Motor neuron (in vitro differentiated cells): ENCODE measurements around the gene VMO1. TPM values are rescaled to one million over a fixed set of nuclear protein-coding genes. Genes with fewer than 3 reads are reported as not detected.

Experiments
- ATAC-seq, 8 experiments: fragments of 200-7000 bp; cut with Tn5 transposase; replicated peaks in 6 of 8; 2 replicates each; pipeline ENCODE4 v1.8.0; 2021; ENCODE audit warnings: mild to moderate bottlenecking in 8 of 8, moderate library complexity in 8 of 8
- H3K27ac ChIP-seq, 2 donors: fragments of 250-450 bp; sonication (Bioruptor Pico); 2 replicates each; pipeline ENCODE4 v1.9.0; 2021; ENCODE audit warnings: antibody characterized with exemption in 2 of 2, mild to moderate bottlenecking in 2 of 2, moderate library complexity in 1 of 2
- H3K4me1 ChIP-seq, 2 donors: fragments of 250-450 bp; sonication (Bioruptor Pico); replicated peaks in 1 of 2; 2 replicates each; pipeline ENCODE4 v1.6.1; 2021; ENCODE audit warnings: antibody characterized with exemption in 2 of 2, mild to moderate bottlenecking in 2 of 2, moderate library complexity in 1 of 2
- H3K4me3 ChIP-seq, 5 donors: fragments of 250-450 bp; sonication (Bioruptor Pico); 2 replicates each; pipeline ENCODE4 v1.9.0; 2021; ENCODE audit warnings: antibody characterized with exemption in 5 of 5, mild to moderate bottlenecking in 5 of 5, moderate library complexity in 4 of 5
- WGBS, 10 experiments: fragments of 450-650 bp; shearing (Covaris generic); methylation state at CpG; one replicate each; pipeline ENCODE4 v1.0.0; 2022; 5-methylcytosine and 5-hydroxymethylcytosine counted together
- in situ Hi-C, 9 experiments: fragments of 400-800 bp; cut with MboI; loops; one replicate each; pipeline ENCODE4 v1.15.0; 2021; ENCODE audit warnings: low sequenced_read_pairs in 9 of 9, low pct_unique_long_range_greater_than_20kb in 2 of 9; ENCODE audit not compliant: unreplicated experiment in 9 of 9
- total RNA-seq, 8 experiments: library from RNA; unstranded; fragments of 300-600 nt; gene quantifications; 2 replicates each; pipeline versions ENCODE4 v1.2.3 to v1.2.4, GENCODE V29; 2022

VMO1 gene
- total RNA-seq, 8 experiments from 2014 or later, result 0.27 to 4.3 (median 1.5) TPM; not detected in 2

DNA sequence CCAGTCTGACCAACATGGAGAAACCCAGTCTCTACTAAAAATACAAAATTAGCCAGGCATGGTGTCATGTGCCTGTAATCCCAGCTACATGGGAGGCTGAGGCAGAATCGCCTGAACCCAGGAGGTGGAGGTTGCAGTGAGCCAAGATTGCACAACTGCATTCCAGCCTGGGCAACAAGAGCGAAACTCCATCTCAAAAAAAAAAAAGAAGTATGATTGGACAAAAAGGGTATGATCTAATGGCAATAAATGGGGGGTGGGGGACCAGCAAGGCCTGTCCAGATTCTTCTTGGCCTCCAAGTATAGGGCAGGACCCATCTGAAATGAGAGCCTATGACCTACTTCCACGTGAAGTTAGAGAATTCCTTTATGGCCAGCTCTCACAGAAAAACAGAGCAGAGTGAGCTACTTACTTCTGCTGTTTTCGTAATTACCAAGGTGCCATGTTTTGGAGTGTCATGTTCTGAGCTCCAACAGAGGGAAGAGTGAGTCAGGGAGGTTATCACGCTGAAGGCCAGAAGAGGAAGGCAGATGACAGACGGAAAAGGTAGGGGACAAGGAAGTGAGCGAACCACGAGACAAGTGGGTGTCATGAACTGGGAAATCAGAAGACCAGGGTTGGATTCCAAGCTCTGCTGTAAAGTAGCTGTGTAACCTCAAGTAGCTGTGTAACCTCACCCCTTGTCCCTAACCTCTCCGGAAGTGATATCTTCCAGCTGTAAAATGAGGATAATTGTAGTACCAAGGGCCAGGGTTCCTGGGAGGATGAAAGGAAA, 50.1 kb downstream of the VMO1 start:
- in situ Hi-C loops, result loop anchor here in 1 of 9 experiments (25.0 kb wide), 1 partner anchor 151 kb away; the partner anchor contains the start of gene C17orf107
- peaks cover 2 to 12% of the 10 kb centered on the region in 2 donors for H3K4me1 ChIP-seq
- 39 to 100% (median 71%) methylated on average over 1 to 9 of the region's 9 CpGs; no CpG with 5 or more reads in 2 of the 10 experiments for WGBS, 10 experiments
- no peak for ATAC-seq
- H3K4me3 ChIP-seq, result no peak overlapping the region
- H3K27ac ChIP-seq, result no peak overlapping the region

Other genes with a start within 250 kb of the VMO1 start
- gene MYBBP1A, start 231.0 kb downstream of the VMO1 start, total RNA-seq, result 100 to 1,000 TPM in 2 of 8 experiments, 10 to 100 TPM in 6; 25.8 to 111 (median 38.2) TPM
- under 1 TPM in 7 of 8 experiments, not detected in 1; 0.13 to 1.00 (median 0.20) TPM for gene GGT6, start 225.8 kb downstream of the VMO1 start, total RNA-seq
- gene SMTNL2, start 201.8 kb downstream of the VMO1 start, total RNA-seq, result 10 to 100 TPM in 1 of 8 experiments, 1 to 10 TPM in 3, under 1 TPM in 4; 0.20 to 13.5 (median 0.82) TPM
- 1,000 to 10,000 TPM in 3 of 8 experiments, 1 to 10 TPM in 1, under 1 TPM in 3, not detected in 1; 0.07 to 3,411 (median 2.2) TPM for gene ALOX15, start 144.7 kb downstream of the VMO1 start, total RNA-seq
- 10 to 100 TPM; 23.2 to 52.6 (median 42.7) TPM for gene PELP1, start 82.2 kb downstream of the VMO1 start, total RNA-seq
- gene ARRB2, start 75.7 kb downstream of the VMO1 start, total RNA-seq, result 10 to 100 TPM in 7 of 8 experiments, 1 to 10 TPM in 1; 7.0 to 37.9 (median 27.5) TPM
- 10 to 100 TPM; 16.4 to 38.7 (median 22.3) TPM for gene MED11, start 54.9 kb downstream of the VMO1 start, total RNA-seq
- gene ZMYND15, start 46.5 kb downstream of the VMO1 start, total RNA-seq, result 1 to 10 TPM in 1 of 8 experiments, under 1 TPM in 6, not detected in 1; 0.14 to 1.1 (median 0.51) TPM
- gene CXCL16, start 46.4 kb downstream of the VMO1 start, total RNA-seq, result 10 to 100 TPM in 2 of 8 experiments, 1 to 10 TPM in 3, under 1 TPM in 3; 0.46 to 10.8 (median 3.8) TPM
- gene TM4SF5, start 14.5 kb downstream of the VMO1 start, total RNA-seq, result not detected
- under 1 TPM in 3 of 8 experiments, not detected in 5; 0.27 to 0.71 (median 0.65) TPM for gene GLTPD2, start 2.6 kb upstream of the VMO1 start, total RNA-seq
- gene PSMB6, start 9.8 kb upstream of the VMO1 start, total RNA-seq, result 100 to 1,000 TPM; 112 to 215 (median 160) TPM
- 10 to 100 TPM in 4 of 8 experiments, 1 to 10 TPM in 4; 4.3 to 28.6 (median 11.4) TPM for gene PLD2, start 20.8 kb upstream of the VMO1 start, total RNA-seq
- gene MINK1, start 47.0 kb upstream of the VMO1 start, total RNA-seq, result 10 to 100 TPM; 15.1 to 44.9 (median 22.2) TPM
- gene C17orf107, start 113.2 kb upstream of the VMO1 start, total RNA-seq, result 10 to 100 TPM in 2 of 8 experiments, 1 to 10 TPM in 5, under 1 TPM in 1; 0.36 to 21.3 (median 3.4) TPM
- gene CHRNE, start 116.7 kb upstream of the VMO1 start, total RNA-seq, result 1 to 10 TPM in 3 of 8 experiments, under 1 TPM in 5; 0.21 to 2.3 (median 0.57) TPM
- gene GP1BA, start 145.9 kb upstream of the VMO1 start, total RNA-seq, result 1 to 10 TPM in 4 of 8 experiments, under 1 TPM in 4; 0.58 to 3.5 (median 0.94) TPM
- gene SLC25A11, start 153.7 kb upstream of the VMO1 start, total RNA-seq, result 100 to 1,000 TPM in 1 of 8 experiments, 10 to 100 TPM in 7; 36.1 to 100 (median 51.0) TPM
- gene RNF167, start 153.9 kb upstream of the VMO1 start, total RNA-seq, result 100 to 1,000 TPM in 3 of 8 experiments, 10 to 100 TPM in 5; 74.1 to 109 (median 89.5) TPM
- gene PFN1, start 162.2 kb upstream of the VMO1 start, total RNA-seq, result 100 to 1,000 TPM; 143 to 541 (median 257) TPM
- gene ENO3, start 164.8 kb upstream of the VMO1 start, total RNA-seq, result 10 to 100 TPM in 6 of 8 experiments, 1 to 10 TPM in 2; 5.4 to 36.5 (median 14.9) TPM
- 100 to 1,000 TPM in 1 of 8 experiments, 10 to 100 TPM in 7; 62.9 to 128 (median 87.9) TPM for gene SPAG7, start 181.5 kb upstream of the VMO1 start, total RNA-seq
- 10 to 100 TPM in 4 of 8 experiments, 1 to 10 TPM in 4; 6.2 to 36.9 (median 10.6) TPM for gene CAMTA2, start 201.3 kb upstream of the VMO1 start, total RNA-seq
- 1 to 10 TPM in 3 of 8 experiments, under 1 TPM in 5; 0.54 to 2.4 (median 0.78) TPM for gene INCA1, start 211.2 kb upstream of the VMO1 start, total RNA-seq
- 10 to 100 TPM in 4 of 8 experiments, 1 to 10 TPM in 4; 3.9 to 76.4 (median 16.4) TPM for gene KIF1C, start 211.6 kb upstream of the VMO1 start, total RNA-seq
- 1 to 10 TPM in 1 of 8 experiments, under 1 TPM in 7; 0.05 to 1.6 (median 0.38) TPM for gene SLC52A1, start 249.1 kb upstream of the VMO1 start, total RNA-seq